ENCODE results near the gene LLPH.

Gene LLPH

DNA sequence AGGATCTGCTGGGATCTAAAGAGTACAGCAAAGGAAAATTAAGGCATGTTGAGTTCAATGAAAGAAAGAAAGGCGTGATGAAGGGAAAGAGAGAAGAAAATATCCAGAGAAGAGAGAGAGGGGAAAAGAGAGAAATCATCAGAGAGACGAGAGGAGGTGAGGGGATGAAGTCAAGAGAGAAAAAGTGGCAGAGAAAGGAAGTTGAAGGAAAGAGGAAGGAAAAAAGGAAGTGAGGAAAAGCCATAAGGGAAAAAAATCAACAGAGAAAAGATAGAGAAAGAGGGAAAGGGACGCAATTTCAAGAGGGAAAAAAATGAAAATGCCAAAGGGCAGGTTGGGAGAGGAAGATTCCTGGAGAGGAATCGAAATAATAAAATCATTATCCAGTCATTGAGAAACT is 40.4 kb downstream of the LLPH start:
- no peak for DNase-seq (ENCODE audit: low spot score)

DNA sequence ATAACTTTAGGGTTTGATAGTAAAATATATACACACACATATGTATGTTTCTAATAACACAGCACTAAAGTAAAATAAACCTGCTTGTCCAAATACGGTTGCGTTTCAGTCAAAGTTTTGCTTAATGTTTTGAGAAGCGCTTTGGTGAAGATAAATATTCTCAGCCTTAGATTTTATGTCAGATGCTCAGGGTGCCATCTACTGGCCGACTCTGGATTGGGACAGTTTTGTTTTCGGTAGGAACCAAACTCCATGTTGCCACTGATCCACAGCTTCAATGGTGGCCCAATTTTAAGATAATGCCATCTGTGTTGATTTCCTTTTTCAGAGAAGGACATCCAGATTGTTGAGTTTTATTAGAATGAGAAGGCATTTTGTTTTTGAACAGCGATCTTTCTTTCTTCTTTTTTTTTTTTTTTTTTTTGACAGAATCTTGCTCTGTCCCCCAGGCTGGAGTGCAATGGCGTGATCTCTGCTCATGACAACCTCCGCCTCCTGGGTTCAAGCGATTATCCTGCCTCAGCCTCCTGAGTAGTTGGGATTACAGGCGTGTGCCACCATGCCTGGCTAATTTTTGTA is 43.1 kb downstream of the LLPH start:
- DNase-seq (ENCODE audit: low spot score), result peak; percentile 33

GRCh38 chr12:66085998-66086397 is 44.6 kb downstream of the LLPH start:
- DNase-seq (ENCODE audit: low spot score), result no peak

GRCh38 chr12:66085213-66085612 is 45.3 kb downstream of the LLPH start:
- no peak for DNase-seq (ENCODE audit: low spot score)

GRCh38 chr12:66083766-66084165 is 46.8 kb downstream of the LLPH start:
- no peak for DNase-seq (ENCODE audit: low spot score)

GRCh38 chr12:66082744-66083143 is 47.8 kb downstream of the LLPH start:
- no peak for DNase-seq (ENCODE audit: low spot score)

- no peak for DNase-seq (ENCODE audit: low spot score)
These were observed 49.8 kb downstream of the LLPH start for GRCh38 chr12:66080791-66081190.

DNA sequence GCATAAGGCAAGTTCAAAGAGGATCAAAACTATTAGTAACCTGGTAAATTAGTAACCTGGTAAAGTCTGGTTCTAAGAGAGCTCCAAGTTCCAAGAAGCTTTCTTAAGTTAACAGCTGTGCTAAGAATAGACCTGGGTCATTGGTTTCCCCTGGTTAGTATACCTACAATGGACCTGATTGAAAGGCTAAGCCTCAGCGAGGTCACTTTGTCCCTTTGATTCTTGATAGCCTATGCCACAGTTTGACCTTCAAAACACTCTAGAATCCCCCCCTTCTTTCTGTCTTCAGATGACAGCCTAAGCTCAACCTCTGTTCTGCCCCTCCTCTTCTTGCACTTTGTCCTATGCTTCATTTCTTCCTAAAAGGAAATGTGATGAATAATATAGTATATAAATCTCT is 53.0 kb downstream of the LLPH start:
- DNase-seq (ENCODE audit: low spot score), result no peak

DNA sequence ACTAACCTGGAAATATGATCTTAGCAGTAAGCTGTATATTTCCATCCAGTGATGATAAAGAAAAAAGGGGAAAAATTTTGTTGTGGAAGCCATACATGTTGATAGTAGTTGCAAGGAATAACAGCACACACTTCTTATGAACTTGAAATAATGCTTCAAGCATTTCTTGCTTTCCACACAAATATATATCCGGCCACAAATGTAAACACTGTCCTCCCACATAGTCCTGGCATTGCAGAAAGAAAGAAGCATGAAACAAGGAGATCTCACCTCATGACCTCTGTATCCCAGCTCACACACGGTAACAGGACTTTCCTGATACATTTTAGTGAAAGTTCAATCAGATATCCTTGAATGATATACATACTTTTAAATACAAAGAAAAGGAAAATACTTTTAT is 56.0 kb downstream of the LLPH start:
- DNase-seq (ENCODE audit: low spot score), result no peak

- no peak for DNase-seq (ENCODE audit: low spot score)
These were observed 58.0 kb downstream of the LLPH start for GRCh38 chr12:66072566-66072965.

- no peak for DNase-seq (ENCODE audit: low spot score)
These were observed 58.4 kb downstream of the LLPH start for GRCh38 chr12:66072135-66072534.

- no peak for DNase-seq (ENCODE audit: low spot score)
These were observed 59.0 kb downstream of the LLPH start for GRCh38 chr12:66071549-66071948.

DNA sequence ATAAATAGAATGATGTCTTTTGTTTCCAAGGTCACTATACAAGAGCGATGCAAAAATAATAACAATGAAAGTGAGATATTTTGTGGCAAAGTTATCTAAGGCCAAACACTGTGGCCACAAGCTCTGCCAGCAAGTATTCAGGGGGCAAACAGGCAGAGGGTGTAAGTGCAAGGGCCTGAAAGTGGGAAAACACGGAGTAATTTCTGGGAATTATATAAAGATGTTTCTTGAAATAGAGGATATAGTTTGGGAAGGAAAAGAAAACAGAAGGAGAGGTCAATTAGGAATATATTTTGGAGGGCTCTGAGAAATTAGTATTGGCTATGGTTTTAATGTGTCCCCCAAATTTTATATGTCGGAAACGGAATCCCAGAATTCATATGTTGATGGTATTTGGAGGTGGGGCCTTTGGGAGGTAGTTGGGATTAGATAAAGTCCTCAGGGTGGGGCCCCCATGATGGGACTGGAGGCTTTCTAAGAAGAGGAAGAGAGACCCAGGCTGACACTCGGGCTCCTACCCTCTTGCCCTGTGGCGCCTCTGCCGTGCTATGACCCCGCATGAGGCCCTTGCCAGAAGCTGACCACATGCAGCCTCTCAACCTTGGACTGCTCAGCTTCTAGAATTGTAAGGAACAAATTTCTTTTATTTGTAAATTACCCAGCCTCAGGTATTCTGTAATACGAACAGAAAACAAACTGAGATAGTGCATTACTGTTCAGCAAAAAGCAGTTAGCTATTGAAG is 60.0 kb downstream of the LLPH start:
- DNase-seq (ENCODE audit: low spot score), result no peak

DNA sequence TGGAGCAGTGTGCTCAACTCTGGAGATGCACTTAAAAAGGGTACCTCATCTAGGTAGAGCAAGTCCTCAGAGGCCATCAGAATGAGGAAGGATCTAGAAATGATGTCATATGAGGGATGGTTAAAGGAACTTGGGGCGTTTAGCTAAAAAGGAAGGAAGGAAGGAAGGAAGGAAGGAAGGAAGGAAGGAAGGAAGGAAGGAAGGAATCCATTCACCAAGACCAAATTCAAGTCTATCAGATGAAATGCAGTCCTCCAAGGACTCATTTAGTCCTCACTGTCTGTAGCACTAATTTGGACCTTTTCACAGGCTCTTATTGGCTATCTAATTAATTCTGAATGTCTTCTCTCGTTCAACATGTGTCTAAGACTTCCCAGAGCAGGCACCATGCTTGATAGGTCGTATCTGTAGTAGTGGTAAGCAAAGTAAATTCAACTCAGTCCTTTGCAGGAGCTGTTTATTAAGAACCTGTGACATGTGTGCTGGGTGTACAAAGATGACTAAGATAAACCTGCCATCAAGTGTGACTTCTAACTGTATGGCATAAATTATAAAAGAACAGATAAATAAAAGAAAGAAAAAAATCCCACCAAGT is 63.5 kb downstream of the LLPH start:
- no peak for DNase-seq (ENCODE audit: low spot score)

All from CD4-positive, alpha-beta T cell treated with Interleukin-6 at 100 ng/mL for 8 hours (primary cell).